Endothelial cell of umbilical vein (primary cell): ENCODE data around the gene ARFRP1. TPM values are rescaled to one million over a fixed set of nuclear protein-coding genes. Genes with fewer than 3 reads are reported as not detected.

Experiments
- BruUV-seq: library from RNA; stranded (reverse); fragments of 400-500 nt; replicated peaks from 2 replicates; lab custom pipeline; 2021; lab: Mats Ljungman, UMichigan
- CTCF ChIA-PET: fragments of 300-600, 350-600 bp; sonication (Branson Sonifier 250); formaldehyde crosslinking; loops from one replicate; lab custom pipeline; 2021; ENCODE audit warnings: antibody characterized with exemption, inconsistent platforms; lab: Charles Lee
- POLR2A ChIA-PET: fragments of 300-600, 350-600 bp; sonication (Branson Sonifier 250); formaldehyde crosslinking; loops from one replicate; lab custom pipeline; 2021; ENCODE audit warnings: antibody characterized with exemption, inconsistent platforms; lab: Charles Lee
- DNase-seq: peaks from one replicate; pipeline ENCODE4 v3.0.0-alpha.2; 2011; ENCODE audit warnings: low read depth, low spot score
- FAIRE-seq: peaks from 2 replicates; lab custom pipeline; 2011; peaks lifted over from hg19 to GRCh38; lab: Jason Lieb, UNC
- H2AFZ ChIP-seq: 2 replicates; pipeline ENCODE4 v1.6.0; 2012; ENCODE audit warnings: low read depth, low read length, control low read depth, inconsistent platforms
- H3K27ac ChIP-seq: 2 replicates; pipeline ENCODE4 v1.5.1; 2011; ENCODE audit warnings: low read depth, mild to moderate bottlenecking, control low read depth, low read length, moderate library complexity; ENCODE audit not compliant: insufficient read depth
- H3K27me3 ChIP-seq, 2 experiments: 2 replicates each; pipeline versions ENCODE4 v1.6.0 to v1.6.1; 2011; ENCODE audit warnings: low read length in 2 of 2, mixed read lengths in 1 of 2; ENCODE audit not compliant: control insufficient read depth in 2 of 2, insufficient read depth in 2 of 2
- H3K36me3 ChIP-seq, 2 experiments: 2 replicates in 1 of 2; 3 replicates in 1 of 2; pipeline ENCODE4 v1.5.1; 2011; ENCODE audit warnings: low read length in 2 of 2, mild to moderate bottlenecking in 1 of 2, moderate library complexity in 1 of 2; ENCODE audit not compliant: control insufficient read depth in 2 of 2, insufficient read depth in 2 of 2; ENCODE audit errors: extremely low read depth in 1 of 2
- H3K4me1 ChIP-seq: 3 replicates; pipeline ENCODE4 v1.5.1; 2011; ENCODE audit warnings: mild to moderate bottlenecking, low read length; ENCODE audit not compliant: control insufficient read depth, insufficient read depth; ENCODE audit errors: extremely low read depth
- H3K4me2 ChIP-seq: 2 replicates; pipeline ENCODE4 v1.6.1; 2011; ENCODE audit warnings: low read length, control low read depth, mixed read lengths; ENCODE audit not compliant: insufficient read depth
- H3K4me3 ChIP-seq, 3 experiments: fragments of 200-600 bp in 1 of 3; sonication (generic), shearing (Covaris generic) in 1 of 3; replicated peaks in 1 of 3; 2 replicates each; pipeline ENCODE4 v1.5.1; 2011 to 2016; ENCODE audit warnings: control low read depth in 3 of 3, low read length in 3 of 3, mild to moderate bottlenecking in 2 of 3, inconsistent platforms in 1 of 3, low read depth in 1 of 3, moderate library complexity in 1 of 3; ENCODE audit not compliant: insufficient read depth in 1 of 3
- H3K79me2 ChIP-seq: 2 replicates; pipeline ENCODE4 v1.6.0; 2012; ENCODE audit warnings: low read length, inconsistent platforms; ENCODE audit not compliant: control insufficient read depth, insufficient read depth
- H3K9ac ChIP-seq: replicated peaks from 2 replicates; pipeline ENCODE3; 2011; ENCODE audit warnings: low read length, control low read depth; ENCODE audit not compliant: insufficient read depth; ENCODE audit errors: extremely low read depth
- H3K9me1 ChIP-seq: replicated peaks from 3 replicates; pipeline ENCODE4 v1.6.0; 2011; ENCODE audit warnings: mild to moderate bottlenecking, low read length; ENCODE audit not compliant: control insufficient read depth, insufficient read depth; ENCODE audit errors: extremely low read depth
- H3K9me3 ChIP-seq: replicated peaks from 2 replicates; pipeline ENCODE4 v1.5.1; 2012; ENCODE audit warnings: low read length, inconsistent platforms; ENCODE audit not compliant: control insufficient read depth, insufficient read depth
- H4K20me1 ChIP-seq: replicated peaks from 2 replicates; pipeline ENCODE3; 2011; ENCODE audit warnings: mild to moderate bottlenecking, low read length; ENCODE audit not compliant: control insufficient read depth, insufficient read depth; ENCODE audit errors: extremely low read depth
- EZH2 ChIP-seq: IDR thresholded peaks from 2 replicates; pipeline ENCODE4 v1.6.1; 2012; ENCODE audit warnings: borderline replicate concordance, low read depth, mild to moderate bottlenecking, moderate library complexity, low read length, inconsistent platforms; ENCODE audit not compliant: severe bottlenecking
- FOS ChIP-seq: IDR thresholded peaks from 2 replicates; pipeline ENCODE4 v1.6.1; 2011; ENCODE audit warnings: mild to moderate bottlenecking, low read length, moderate library complexity, borderline replicate concordance; ENCODE audit not compliant: insufficient read depth
- GATA2 ChIP-seq: IDR thresholded peaks from 2 replicates; pipeline ENCODE4 v1.7.0; 2011; ENCODE audit warnings: low read depth, mild to moderate bottlenecking, moderate library complexity, mixed read lengths, low read length; ENCODE audit not compliant: insufficient read length, insufficient read depth
- JUN ChIP-seq: IDR thresholded peaks from 2 replicates; pipeline ENCODE4 v1.6.1; 2011; ENCODE audit warnings: borderline replicate concordance, low read depth; ENCODE audit not compliant: insufficient read length, insufficient read depth
- MYC ChIP-seq: IDR thresholded peaks from one replicate; pipeline ENCODE4 v1.6.1; 2011; ENCODE audit warnings: mild to moderate bottlenecking, low read depth, low read length
- POLR2AphosphoS5 ChIP-seq: IDR thresholded peaks from 2 replicates; pipeline ENCODE4 v1.6.1; 2012; ENCODE audit warnings: low read depth, mild to moderate bottlenecking, control low read depth, low read length, moderate library complexity; ENCODE audit not compliant: insufficient read depth
- dilution Hi-C: fragments of 300-500 bp; cut with MboI; formaldehyde crosslinking; loops from one replicate; pipeline ENCODE4 v1.15.0; 2019; ENCODE audit warnings: low sequenced_read_pairs; ENCODE audit not compliant: extremely low pct_ligation_motif_present
- intact Hi-C: fragments of 100-400 bp; cut with micrococcal nuclease; formaldehyde crosslinking; loops from one replicate; pipeline ENCODE4 v1.10.0; 2022
- polyA plus RNA-seq, 4 experiments: library from polyadenylated mRNA; depleted of rRNA in 3 of 4; stranded (reverse) in 3 of 4; unstranded in 1 of 4; fragments of >200 nt; gene quantifications; 2 replicates each; pipeline versions ENCODE4 v1.2.1 to v1.2.3, GENCODE V29; 2011 to 2012; ENCODE audit warnings: missing spikeins in 1 of 4
- total RNA-seq: library from RNA; stranded (reverse); gene quantifications from 2 replicates; pipeline ENCODE4 v1.2.3, GENCODE V29; 2021
- TF ChIP-seq, protein P1 (sequence below), 2 donors: IDR thresholded peaks; 1 replicate in 1 of 2; 2 replicates in 1 of 2; pipeline ENCODE4 v1.5.1; 2011; ENCODE audit warnings: low read length in 2 of 2, mild to moderate bottlenecking in 2 of 2, moderate library complexity in 2 of 2, control low read depth in 1 of 2, inconsistent platforms in 1 of 2, low read depth in 1 of 2; ENCODE audit not compliant: insufficient read depth in 1 of 2; ENCODE audit errors: extremely low read depth in 1 of 2
- TF ChIP-seq, protein P2 (sequence below): IDR thresholded peaks from 2 replicates; pipeline ENCODE4 v1.6.1; 2011; ENCODE audit not compliant: insufficient read depth, insufficient read length

ARFRP1 gene
- total and polyA plus RNA-seq, 2 donors (not counting 3 experiments of a cell fraction or from before 2014, with no cell fraction given), result 48.7 to 51.6 TPM

DNA sequence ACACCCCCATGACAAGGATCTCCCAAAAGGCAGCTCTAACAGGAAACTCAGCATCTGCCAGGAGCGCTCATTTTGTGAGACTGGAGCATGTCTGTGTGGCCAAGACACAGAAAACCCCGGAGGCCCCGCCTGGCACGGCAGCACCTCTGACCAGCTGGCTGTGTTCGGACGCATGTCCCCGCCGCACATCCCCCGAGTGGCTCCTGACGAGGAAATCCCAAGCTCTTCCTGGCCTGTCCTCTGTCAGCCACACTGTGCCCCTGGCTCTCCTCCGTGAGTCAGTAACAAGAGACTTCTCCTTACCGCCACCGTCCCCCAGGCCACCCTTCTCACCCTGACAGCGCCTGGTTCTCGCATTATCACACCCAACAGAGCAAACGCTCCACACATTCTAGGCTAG is 46.2 kb upstream of the ARFRP1 start:
- Histone ChIP-seq H3K27ac (no peak overlapping the region), H4K20me1 (no peaks in the 10 kb centered on the region), H3K9me1 (no peaks in the 10 kb centered on the region), H3K9me3 (no peaks in the 10 kb centered on the region), H3K27me3 (no peaks in the 10 kb centered on the region), H3K36me3 (no peaks in the 10 kb centered on the region), H3K9ac (no peak overlapping the region), H3K4me1 (no peaks in the 10 kb centered on the region), H3K79me2 (no peaks in the 10 kb centered on the region), H3K4me3 (no peak overlapping the region), H3K4me2 (no peak overlapping the region), H2AFZ (no peak overlapping the region)
- intact Hi-C loops, result no loop called here
- dilution Hi-C loops, result no loop called here
- TF ChIP-seq JUN, result no peak
- TF ChIP-seq, protein P1, sequence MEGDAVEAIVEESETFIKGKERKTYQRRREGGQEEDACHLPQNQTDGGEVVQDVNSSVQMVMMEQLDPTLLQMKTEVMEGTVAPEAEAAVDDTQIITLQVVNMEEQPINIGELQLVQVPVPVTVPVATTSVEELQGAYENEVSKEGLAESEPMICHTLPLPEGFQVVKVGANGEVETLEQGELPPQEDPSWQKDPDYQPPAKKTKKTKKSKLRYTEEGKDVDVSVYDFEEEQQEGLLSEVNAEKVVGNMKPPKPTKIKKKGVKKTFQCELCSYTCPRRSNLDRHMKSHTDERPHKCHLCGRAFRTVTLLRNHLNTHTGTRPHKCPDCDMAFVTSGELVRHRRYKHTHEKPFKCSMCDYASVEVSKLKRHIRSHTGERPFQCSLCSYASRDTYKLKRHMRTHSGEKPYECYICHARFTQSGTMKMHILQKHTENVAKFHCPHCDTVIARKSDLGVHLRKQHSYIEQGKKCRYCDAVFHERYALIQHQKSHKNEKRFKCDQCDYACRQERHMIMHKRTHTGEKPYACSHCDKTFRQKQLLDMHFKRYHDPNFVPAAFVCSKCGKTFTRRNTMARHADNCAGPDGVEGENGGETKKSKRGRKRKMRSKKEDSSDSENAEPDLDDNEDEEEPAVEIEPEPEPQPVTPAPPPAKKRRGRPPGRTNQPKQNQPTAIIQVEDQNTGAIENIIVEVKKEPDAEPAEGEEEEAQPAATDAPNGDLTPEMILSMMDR (IDR thresholded peaks at IDR 0.05; ENCODE audit: extremely low read depth in 1 of 2, insufficient read depth in 1 of 2, low read depth in 1 of 2, low read length in 2 of 2), result no peak
- BruUV-seq, result no TSS peak
- ChIA-PET POLR2A (no interaction called here), CTCF (no interaction called here)
- FAIRE-seq (no peak), DNase-seq (no peak)

DNA sequence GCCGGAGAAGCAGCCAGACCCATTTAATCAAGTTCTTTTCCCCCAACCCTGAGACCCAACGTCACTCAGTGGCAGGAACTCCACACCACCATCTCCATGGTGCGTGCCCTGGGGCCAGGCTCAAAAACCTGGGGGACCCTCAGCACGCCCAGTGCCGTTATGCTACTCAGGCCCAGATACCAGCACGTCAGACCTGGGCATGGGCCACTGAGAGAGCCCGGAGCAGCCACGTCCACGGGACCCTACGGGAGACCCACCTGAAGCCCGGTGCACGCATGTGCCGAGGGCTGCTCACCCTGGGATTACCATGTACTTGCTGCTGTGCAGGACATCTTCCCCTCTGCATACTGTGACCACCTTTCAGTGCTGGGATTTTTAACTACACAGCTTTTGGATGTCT is 45.6 kb upstream of the ARFRP1 start:
- DNase-seq (no peak), FAIRE-seq (no peak)
- H3K79me2 ChIP-seq, result no peaks in the 10 kb centered on the region
- H3K4me2 ChIP-seq, result no peak overlapping the region
- H4K20me1 ChIP-seq, result no peaks in the 10 kb centered on the region
- dilution Hi-C loops (no loop called here), intact Hi-C loops (no loop called here)
- H3K36me3 ChIP-seq, result no peaks in the 10 kb centered on the region
- no peaks in the 10 kb centered on the region for H3K4me1 ChIP-seq
- H3K4me3 ChIP-seq, result no peak overlapping the region
- TF ChIP-seq EZH2 (no peak), POLR2AphosphoS5 (no peak), FOS (no peak), MYC (no peak), GATA2 (no peak)
- TF ChIP-seq, protein P2, sequence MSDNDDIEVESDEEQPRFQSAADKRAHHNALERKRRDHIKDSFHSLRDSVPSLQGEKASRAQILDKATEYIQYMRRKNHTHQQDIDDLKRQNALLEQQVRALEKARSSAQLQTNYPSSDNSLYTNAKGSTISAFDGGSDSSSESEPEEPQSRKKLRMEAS, result no peak
- TF ChIP-seq, protein P1 (IDR thresholded peaks at IDR 0.05; ENCODE audit: extremely low read depth in 1 of 2, insufficient read depth in 1 of 2, low read depth in 1 of 2, low read length in 2 of 2), result no peak
- no peak overlapping the region for H3K9ac ChIP-seq
- no TSS peak for BruUV-seq
- H3K27me3 ChIP-seq, result no peaks in the 10 kb centered on the region
- no peaks in the 10 kb centered on the region for H3K9me1 ChIP-seq
- H3K27ac ChIP-seq, result no peak overlapping the region
- POLR2A ChIA-PET, result no interaction called here
- H2AFZ ChIP-seq, result no peak overlapping the region
- CTCF ChIA-PET, result no interaction called here
- no peaks in the 10 kb centered on the region for H3K9me3 ChIP-seq
